ENCODE results near the gene POLD1. TPM values are rescaled to one million over a fixed set of nuclear protein-coding genes. Genes with fewer than 3 reads are reported as not detected.

Gene POLD1
- polyA plus RNA-seq, 1 of the 3 experiments (the other 2 are of a cell fraction): 33.6 TPM

DNA sequence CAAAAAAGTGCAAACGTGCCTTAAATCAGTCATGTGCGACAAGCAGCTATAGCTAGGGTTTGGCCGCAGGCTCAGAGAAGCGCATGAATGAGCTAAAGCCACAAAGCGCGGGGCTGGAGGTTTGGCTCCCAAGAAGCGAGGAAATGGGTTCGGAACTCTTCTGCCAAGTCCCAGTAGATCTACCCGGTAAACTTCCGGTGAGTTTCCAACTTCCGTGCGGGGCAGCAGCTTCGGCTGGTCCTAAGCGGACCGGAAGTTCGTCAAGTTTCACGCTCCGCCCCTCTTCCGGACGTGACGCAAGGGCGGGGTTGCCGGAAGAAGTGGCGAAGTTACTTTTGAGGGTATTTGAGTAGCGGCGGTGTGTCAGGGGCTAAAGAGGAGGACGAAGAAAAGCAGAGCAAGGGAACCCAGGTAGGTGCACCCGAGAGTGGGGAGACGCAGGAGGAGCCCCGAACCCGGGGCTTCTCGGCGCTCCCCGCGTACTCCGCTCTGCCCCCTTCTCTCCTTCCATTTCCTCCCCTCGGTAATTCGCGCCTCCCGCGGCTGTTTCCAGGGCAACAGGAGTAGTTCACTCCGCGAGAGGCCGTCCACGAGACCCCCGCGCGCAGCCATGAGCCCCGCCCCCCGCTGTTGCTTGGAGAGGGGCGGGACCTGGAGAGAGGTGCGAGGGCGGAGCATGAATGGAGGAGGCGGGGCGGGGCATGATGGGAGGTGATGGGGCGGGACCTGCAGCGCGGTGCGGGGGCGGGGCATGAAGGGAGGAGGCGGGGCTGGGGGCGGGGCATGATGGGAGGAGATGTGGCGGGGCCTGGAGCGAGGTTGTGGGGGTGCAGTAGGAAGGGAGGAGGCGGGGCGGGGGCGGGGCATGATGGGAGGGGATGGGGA, 7.7 kb upstream of the POLD1 start, which contains the start of gene NR1H2 (continued):
- peak; percentile 48 for TF ChIP-seq RCOR1 (IDR thresholded peaks at IDR 0.05; ENCODE audit: low read length)
- peak; percentile 48; the same call in 1 of the 2 replicates for TF ChIP-seq USF1 (IDR thresholded peaks at IDR 0.05; ENCODE audit: borderline replicate concordance, low read depth)
- TF ChIP-seq IRF3 (IDR thresholded peaks at IDR 0.05; ENCODE audit: low read depth, low read length): no peak; the same call in 1 of the 2 replicates
- TF ChIP-seq YY1 (IDR thresholded peaks at IDR 0.05; ENCODE audit: low read depth): peak; percentile 72
- no peak for TF ChIP-seq USF2 (IDR thresholded peaks at IDR 0.05; ENCODE audit: borderline replicate concordance, low read depth, low read length)
- no peak for TF ChIP-seq TEAD4 (IDR thresholded peaks at IDR 0.05; ENCODE audit: borderline replicate concordance, insufficient read depth)
- TF ChIP-seq NRF1 (IDR thresholded peaks at IDR 0.05; ENCODE audit: low read depth, low read length): no peak
- 0 out of 2 replicates have a peak, but pooled peaks have one; percentile 69 for TF ChIP-seq RFX5 (IDR thresholded peaks at IDR 0.05; ENCODE audit: low read length)

DNA sequence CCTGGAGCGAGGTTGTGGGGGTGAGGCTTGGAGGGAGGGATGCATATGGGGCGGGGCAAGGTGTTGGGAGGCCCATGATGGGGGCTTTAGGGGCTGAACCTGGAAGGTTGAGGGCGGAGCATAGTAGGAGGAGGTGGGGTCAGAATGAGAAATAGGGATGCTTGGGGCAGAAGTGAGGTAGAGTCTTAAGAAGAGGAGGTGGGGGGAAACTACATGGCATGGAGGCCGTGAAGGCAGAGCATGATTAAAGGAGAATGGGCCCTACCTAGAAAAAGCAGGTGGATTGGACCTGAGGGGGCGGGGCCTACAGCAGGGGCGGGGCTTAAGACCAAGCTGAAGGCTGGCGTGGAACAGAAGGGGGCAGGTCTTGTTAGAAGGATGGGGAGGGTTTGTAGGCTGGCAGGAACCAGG, 7.1 kb upstream of the POLD1 start:
- Histone ChIP-seq H3K4me3 (ENCODE audit: low read depth in 2 of 2, low read length in 1 of 2) (peak overlapping the region in 1 of 2 experiments; percentile 37; a peak in 2 of 4 replicates), H3K4me2 (0 out of 2 replicates have a peak overlapping the region, but pooled peaks have one; percentile 19)
- CTCF ChIA-PET: interaction anchor here (1.5 kb wide), 1 partner anchor 8 kb away, joined by 5 read pairs; no protein-coding TSS in a partner anchor

More for the DNA sequence above, 7.1 kb upstream of the POLD1 start:
- peak; percentile 69 for DNase-seq
- no peaks in the 10 kb centered on the region for H3K9me3 ChIP-seq
- peaks cover 18% of the 10 kb centered on the region for H3F3A ChIP-seq (replicated peaks; ENCODE audit: insufficient read depth)
- no peak overlapping the region for H3K27ac ChIP-seq (ENCODE audit: low read depth in 2 of 2, low read length in 1 of 2)
- no peak overlapping the region for H3K9ac ChIP-seq
- peaks cover 17 to 48% of the 10 kb centered on the region in 2 experiments for H3K36me3 ChIP-seq (replicated peaks in 1 of 2; ENCODE audit: control insufficient read depth in 1 of 2, insufficient read depth in 2 of 2, low read length in 1 of 2)
- no peaks in the 10 kb centered on the region; a peak in 2 of 4 replicates for H3K4me1 ChIP-seq (ENCODE audit: control insufficient read depth in 1 of 2, insufficient read depth in 2 of 2, low read depth in 1 of 2, low read length in 1 of 2)
- no peaks in the 10 kb centered on the region for H3K27me3 ChIP-seq (ENCODE audit: insufficient read depth)
- 48% methylated on average over 7 of the region's 7 CpGs for WGBS (ENCODE audit: low lambda C conversion rate)
- H3K79me2 ChIP-seq (ENCODE audit: insufficient read depth): peaks cover 6% of the 10 kb centered on the region
- no peak for TF ChIP-seq EP300 (IDR thresholded peaks at IDR 0.05; ENCODE audit: borderline replicate concordance in 1 of 2, low read depth in 1 of 2, low read length in 1 of 2)
- TF ChIP-seq, protein P1, sequence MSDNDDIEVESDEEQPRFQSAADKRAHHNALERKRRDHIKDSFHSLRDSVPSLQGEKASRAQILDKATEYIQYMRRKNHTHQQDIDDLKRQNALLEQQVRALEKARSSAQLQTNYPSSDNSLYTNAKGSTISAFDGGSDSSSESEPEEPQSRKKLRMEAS (IDR thresholded peaks at IDR 0.05; ENCODE audit: low read depth): no peak
- no peak for TF ChIP-seq USF2 (IDR thresholded peaks at IDR 0.05; ENCODE audit: borderline replicate concordance, low read depth, low read length)
- no peak for TF ChIP-seq TCF12 (IDR thresholded peaks at IDR 0.05)
- TF ChIP-seq RCOR1 (IDR thresholded peaks at IDR 0.05; ENCODE audit: low read length): no peak
- TF ChIP-seq GABPA (IDR thresholded peaks at IDR 0.05; ENCODE audit: low read depth): no peak
- TF ChIP-seq FOXJ3 (CRISPR knock-in tag; IDR thresholded peaks at IDR 0.05): no peak
- no peak for TF ChIP-seq ZBTB33 (IDR thresholded peaks at IDR 0.05; ENCODE audit: borderline replicate concordance, low read depth)
- no peak for TF ChIP-seq YY1 (IDR thresholded peaks at IDR 0.05; ENCODE audit: low read depth)
- no peak for TF ChIP-seq JUND (IDR thresholded peaks at IDR 0.05)
- no peak for TF ChIP-seq TEAD4 (IDR thresholded peaks at IDR 0.05; ENCODE audit: borderline replicate concordance, insufficient read depth)
- no peak for TF ChIP-seq PBX3 (IDR thresholded peaks at IDR 0.05)
- TF ChIP-seq RFX5 (IDR thresholded peaks at IDR 0.05; ENCODE audit: low read length): no peak
- TF ChIP-seq POLR2AphosphoS5 (IDR thresholded peaks at IDR 0.05; ENCODE audit: low read depth, low read length): no peak
- no peak for TF ChIP-seq EZH2phosphoT487 (IDR thresholded peaks at IDR 0.05; ENCODE audit: borderline replicate concordance, low read depth)
- TF ChIP-seq RXRA (IDR thresholded peaks at IDR 0.05; ENCODE audit: borderline replicate concordance, low read depth): no peak
- no peak for TF ChIP-seq CHD2 (IDR thresholded peaks at IDR 0.05; ENCODE audit: low read length, partially characterized antibody)
- no peaks in the 10 kb centered on the region for H3K9me2 ChIP-seq
- peaks cover 17% of the 10 kb centered on the region for H4K20me1 ChIP-seq (ENCODE audit: insufficient read depth)
- H2AFZ ChIP-seq (ENCODE audit: low read depth): no peak overlapping the region
- POLR2A ChIA-PET: interaction anchor here (1.7 kb wide), 1 partner anchor 36 kb away, joined by 4 read pairs; no protein-coding TSS in a partner anchor

Data from SK-N-SH (cell line).